AG04450 (cell line): ENCODE data around the gene EVC2. TPM values are rescaled to one million over a fixed set of nuclear protein-coding genes. Genes with fewer than 3 reads are reported as not detected.

ENCODE experiments used
- CTCF ChIA-PET: fragments of 300-600, 350-600 bp; formaldehyde crosslinking; extraction: SDS; loops from one replicate; lab custom pipeline; 2022; ENCODE audit warnings: antibody characterized with exemption, inconsistent platforms; lab: Charles Lee
- POLR2A ChIA-PET: fragments of 350-600 bp; formaldehyde crosslinking; extraction: SDS; loops from one replicate; lab custom pipeline; 2021; ENCODE audit warnings: antibody characterized with exemption, inconsistent platforms; lab: Yijun Ruan, JAX
- DNase-seq: peaks from one replicate; pipeline ENCODE4 v3.0.0-alpha.2; 2011; ENCODE audit warnings: low read depth, low spot score
- H3K27ac ChIP-seq: one replicate; pipeline ENCODE4 v1.5.1; 2012; ENCODE audit warnings: low read depth, low read length, control low read depth
- H3K27me3 ChIP-seq: one replicate; pipeline ENCODE4 v1.6.0; 2012; ENCODE audit warnings: low read length; ENCODE audit not compliant: control insufficient read depth, insufficient read depth
- H3K4me3 ChIP-seq: 2 replicates; pipeline ENCODE4 v1.5.1; 2011; ENCODE audit warnings: mild to moderate bottlenecking, low read depth, low read length, control low read depth
- H3K9me3 ChIP-seq: 2 replicates; pipeline ENCODE4 v1.5.1; 2012; ENCODE audit warnings: low read length; ENCODE audit not compliant: control insufficient read depth, insufficient read depth
- polyA plus RNA-seq: library from polyadenylated mRNA; depleted of rRNA; stranded (reverse); fragments of >200 nt; gene quantifications from 2 replicates; pipeline ENCODE4 v1.2.3, GENCODE V29; 2011
- TF ChIP-seq, protein P1 (sequence below): IDR thresholded peaks from 2 replicates; pipeline ENCODE4 v1.5.1; 2011; ENCODE audit warnings: low read depth, low read length, control low read depth, inconsistent platforms

EVC2 gene
- polyA plus RNA-seq, 1 experiment, result 2.1 TPM

DNA sequence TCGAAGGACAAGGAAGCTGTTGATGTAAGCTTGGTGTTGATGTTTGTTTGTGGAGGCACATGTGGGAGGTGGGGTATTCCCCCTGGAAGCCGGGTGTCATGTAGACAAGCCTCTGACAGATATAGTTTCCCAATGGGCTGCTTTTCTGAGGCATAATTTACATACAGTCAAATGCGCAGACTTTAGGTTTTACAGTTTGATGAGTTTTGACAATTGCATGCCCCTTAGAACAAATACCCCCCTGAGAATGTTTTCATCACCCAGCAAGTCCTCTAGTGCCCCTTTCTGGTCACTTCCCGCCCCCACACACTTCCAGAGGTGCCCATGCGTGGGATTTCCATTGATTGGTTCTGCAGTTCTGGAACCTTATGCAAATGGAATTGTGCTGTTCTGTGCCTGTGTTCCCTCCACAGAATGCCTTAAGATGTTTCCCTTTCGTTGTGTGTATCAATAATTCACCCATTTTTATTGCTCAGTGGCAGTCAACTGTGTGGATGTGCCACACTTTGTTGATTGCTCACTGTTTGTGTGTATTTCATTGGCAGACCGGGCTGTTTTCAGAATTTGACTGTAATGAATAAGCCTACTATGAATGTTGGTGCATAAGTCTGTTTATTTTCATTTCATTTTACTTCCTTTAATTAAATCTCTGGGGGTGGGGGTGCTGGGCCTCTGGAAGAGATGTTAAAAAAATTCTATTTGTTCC, 11.1 kb upstream of the EVC2 start:
- Histone ChIP-seq H3K9me3 (peaks cover 6% of the 10 kb centered on the region), H3K4me3 (no peak overlapping the region), H3K27ac (no peak overlapping the region), H3K27me3 (no peaks in the 10 kb centered on the region)
- TF ChIP-seq, protein P1, sequence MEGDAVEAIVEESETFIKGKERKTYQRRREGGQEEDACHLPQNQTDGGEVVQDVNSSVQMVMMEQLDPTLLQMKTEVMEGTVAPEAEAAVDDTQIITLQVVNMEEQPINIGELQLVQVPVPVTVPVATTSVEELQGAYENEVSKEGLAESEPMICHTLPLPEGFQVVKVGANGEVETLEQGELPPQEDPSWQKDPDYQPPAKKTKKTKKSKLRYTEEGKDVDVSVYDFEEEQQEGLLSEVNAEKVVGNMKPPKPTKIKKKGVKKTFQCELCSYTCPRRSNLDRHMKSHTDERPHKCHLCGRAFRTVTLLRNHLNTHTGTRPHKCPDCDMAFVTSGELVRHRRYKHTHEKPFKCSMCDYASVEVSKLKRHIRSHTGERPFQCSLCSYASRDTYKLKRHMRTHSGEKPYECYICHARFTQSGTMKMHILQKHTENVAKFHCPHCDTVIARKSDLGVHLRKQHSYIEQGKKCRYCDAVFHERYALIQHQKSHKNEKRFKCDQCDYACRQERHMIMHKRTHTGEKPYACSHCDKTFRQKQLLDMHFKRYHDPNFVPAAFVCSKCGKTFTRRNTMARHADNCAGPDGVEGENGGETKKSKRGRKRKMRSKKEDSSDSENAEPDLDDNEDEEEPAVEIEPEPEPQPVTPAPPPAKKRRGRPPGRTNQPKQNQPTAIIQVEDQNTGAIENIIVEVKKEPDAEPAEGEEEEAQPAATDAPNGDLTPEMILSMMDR, result no peak
- DNase-seq, result no peak
- ChIA-PET CTCF (no interaction called here), POLR2A (no interaction called here)

DNA sequence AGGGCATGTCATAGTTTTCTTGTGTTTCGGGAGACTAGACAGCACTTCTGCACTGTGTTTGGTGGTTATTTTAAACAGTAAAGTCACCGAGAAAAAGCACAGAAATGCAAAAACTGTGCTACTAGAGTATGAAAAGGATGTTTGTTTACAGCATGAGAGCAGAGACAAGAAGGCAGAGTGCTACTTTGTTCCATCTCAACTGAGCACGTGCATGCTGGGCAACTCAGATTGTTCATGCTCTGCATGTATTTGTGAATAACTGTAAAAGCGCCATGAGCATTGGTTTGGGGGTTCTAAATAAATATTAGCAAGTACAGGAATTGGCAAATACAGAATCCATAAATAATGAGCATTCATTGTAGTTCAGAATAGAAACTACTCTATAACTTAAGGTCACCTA, 10.1 kb upstream of the EVC2 start:
- DNase-seq, result no peak
- POLR2A ChIA-PET, result no interaction called here
- Histone ChIP-seq H3K27ac (no peak overlapping the region), H3K4me3 (no peak overlapping the region), H3K27me3 (no peaks in the 10 kb centered on the region), H3K9me3 (peaks cover 6% of the 10 kb centered on the region)
- TF ChIP-seq, protein P1, result no peak
- CTCF ChIA-PET, result interaction anchor here (0.5 to 0.8 kb wide), 2 partner anchors 7 to 12 kb away, joined by 3 read pairs; partner anchors contain the start of gene EVC

DNA sequence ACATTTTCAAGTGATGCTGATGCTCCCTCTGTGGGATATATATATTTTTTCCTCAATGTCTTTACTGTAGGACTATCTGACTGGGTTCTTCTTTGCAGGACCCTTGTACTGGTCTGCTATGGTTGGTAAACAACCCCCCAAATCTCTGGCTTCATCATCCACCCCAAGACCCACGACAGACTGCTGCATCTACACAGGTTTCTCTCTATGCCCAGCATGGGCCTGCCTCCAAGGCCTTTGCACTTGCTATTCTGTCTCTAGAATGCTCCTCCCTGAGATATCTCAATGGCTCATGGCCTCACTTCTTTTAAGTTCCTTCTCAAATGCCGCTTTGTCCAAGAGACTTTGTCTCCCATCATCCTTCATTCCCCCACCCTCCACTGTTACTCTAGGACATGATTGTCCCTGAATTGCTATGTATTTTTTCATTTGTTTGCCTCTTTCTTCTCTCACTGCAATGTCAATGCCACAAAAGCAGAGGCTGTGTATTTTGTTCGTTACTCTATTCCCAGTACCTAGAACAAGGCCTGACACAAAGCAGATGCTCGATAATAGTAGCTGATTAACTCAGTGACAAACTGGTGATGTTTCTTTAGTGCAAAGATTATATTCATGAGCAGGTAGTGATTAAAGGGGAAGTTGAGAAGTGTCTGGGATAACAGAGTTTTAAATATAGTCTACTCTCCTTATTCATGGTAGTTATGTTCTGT, 9.2 kb upstream of the EVC2 start:
- ChIA-PET CTCF (interaction anchor here (0.5 kb wide), 1 partner anchor 12 kb away, joined by 3 read pairs; no protein-coding TSS in a partner anchor), POLR2A (interaction anchor here (0.7 kb wide), 1 partner anchor 283 kb away, joined by 3 read pairs; no protein-coding TSS in a partner anchor)
- Histone ChIP-seq H3K9me3 (peaks cover 6% of the 10 kb centered on the region), H3K27ac (no peak overlapping the region), H3K4me3 (no peak overlapping the region), H3K27me3 (no peaks in the 10 kb centered on the region)
- TF ChIP-seq, protein P1, result no peak
- no peak for DNase-seq

DNA sequence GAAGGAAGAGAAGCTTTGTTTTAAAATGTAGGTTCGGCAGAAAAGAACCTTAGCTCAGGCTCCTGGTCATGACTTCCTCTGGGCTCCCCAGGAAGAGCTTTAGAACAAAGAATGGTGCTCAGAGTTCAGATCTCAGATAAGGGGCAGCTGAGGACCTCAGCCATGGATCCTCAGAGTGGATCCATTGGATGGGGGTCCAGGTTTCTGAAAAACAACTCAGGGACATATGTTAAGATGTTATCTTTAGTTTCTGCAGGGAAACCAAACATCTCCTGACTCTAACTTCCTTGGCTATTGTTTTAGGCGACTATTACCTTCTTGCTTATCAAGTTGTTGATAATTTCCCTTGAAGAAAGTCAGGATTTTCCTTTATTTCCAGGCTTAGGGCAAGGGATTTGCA, 8.0 kb upstream of the EVC2 start:
- POLR2A ChIA-PET, result no interaction called here

More for the DNA sequence above, 8.0 kb upstream of the EVC2 start:
- Histone ChIP-seq H3K4me3 (no peak overlapping the region), H3K27ac (no peak overlapping the region), H3K9me3 (peaks cover 6% of the 10 kb centered on the region), H3K27me3 (no peaks in the 10 kb centered on the region)
- TF ChIP-seq, protein P1, result no peak
- CTCF ChIA-PET, result no interaction called here
- DNase-seq, result no peak
